GM23338 (cell line): Measurements from ENCODE around the gene TTL. TPM values are rescaled to one million over a fixed set of nuclear protein-coding genes. Genes with fewer than 3 reads are reported as not detected.

Experiments used
- ATAC-seq: fragments of 200-7000 bp; cut with Tn5 transposase; 3 replicates; pipeline ENCODE4 v1.9.1; 2020
- DNase-seq: peaks from one replicate; pipeline ENCODE4 v3.0.0-alpha.2; 2015; ENCODE audit warnings: low spot score
- H2AFZ ChIP-seq: fragments of 200-600 bp; sonication (generic); 2 replicates; pipeline ENCODE4 v1.8.0; 2016; ENCODE audit warnings: antibody characterized with exemption, mild to moderate bottlenecking, moderate library complexity
- H3F3A ChIP-seq: fragments of 200-600 bp; sonication (generic); replicated peaks from 2 replicates; pipeline ENCODE4 v1.8.0; 2017; ENCODE audit warnings: antibody characterized with exemption, mixed run types, low read depth
- H3K27ac ChIP-seq: fragments of 200-600 bp; sonication (generic); 2 replicates; pipeline ENCODE4 v1.6.1; 2016; ENCODE audit warnings: low read depth
- H3K27me3 ChIP-seq: fragments of 200-600 bp; sonication (generic); 2 replicates; pipeline ENCODE4 v1.8.0; 2016; ENCODE audit warnings: mild to moderate bottlenecking, mixed run types, moderate library complexity; ENCODE audit not compliant: insufficient read depth
- H3K36me3 ChIP-seq: fragments of 200-600 bp; sonication (generic); 2 replicates; pipeline ENCODE4 v1.8.0; 2016; ENCODE audit warnings: mild to moderate bottlenecking; ENCODE audit not compliant: insufficient read depth
- H3K4me1 ChIP-seq: fragments of 200-600 bp; sonication (generic); 2 replicates; pipeline ENCODE4 v1.8.0; 2016; ENCODE audit warnings: mild to moderate bottlenecking, moderate library complexity; ENCODE audit not compliant: insufficient read depth
- H3K4me2 ChIP-seq: fragments of 200-600 bp; sonication (generic); 2 replicates; pipeline ENCODE4 v1.7.1; 2017; ENCODE audit warnings: mixed run types
- H3K4me3 ChIP-seq: fragments of 200-600 bp; sonication (generic); 2 replicates; pipeline ENCODE4 v1.6.1; 2016; ENCODE audit warnings: mixed run types
- H3K79me2 ChIP-seq: fragments of 200-600 bp; sonication (generic); replicated peaks from 2 replicates; pipeline ENCODE4 v1.8.0; 2017; ENCODE audit warnings: mild to moderate bottlenecking; ENCODE audit not compliant: insufficient read depth
- H3K9me2 ChIP-seq: fragments of 200-600 bp; sonication (generic); 2 replicates; pipeline ENCODE4 v1.8.0; 2017; ENCODE audit not compliant: insufficient read depth
- H4K20me1 ChIP-seq: fragments of 200-600 bp; sonication (generic); replicated peaks from 2 replicates; pipeline ENCODE4 v1.8.0; 2017; ENCODE audit warnings: mild to moderate bottlenecking; ENCODE audit not compliant: insufficient read depth
- H3K27ac Mint-ChIP-seq: 2 replicates; pipeline ENCODE4 v1.8.0; 2020; ENCODE audit warnings: inconsistent platforms, mild to moderate bottlenecking, moderate library complexity, mixed read lengths
- H3K27me3 Mint-ChIP-seq: 3 replicates; pipeline ENCODE4 v1.8.0; 2022; ENCODE audit warnings: low read depth, mild to moderate bottlenecking, moderate library complexity, mixed read lengths, inconsistent platforms; ENCODE audit not compliant: insufficient read depth, poor library complexity
- H3K36me3 Mint-ChIP-seq: 3 replicates; pipeline ENCODE4 v1.8.0; 2021; ENCODE audit warnings: low read depth, mild to moderate bottlenecking, inconsistent platforms, moderate library complexity, mixed read lengths
- H3K4me1 Mint-ChIP-seq: 3 replicates; pipeline ENCODE4 v1.8.0; 2020; ENCODE audit warnings: mild to moderate bottlenecking, inconsistent platforms, mixed read lengths
- H3K4me3 Mint-ChIP-seq: 3 replicates; pipeline ENCODE4 v1.8.0; 2021; ENCODE audit warnings: moderate library complexity, mild to moderate bottlenecking, inconsistent platforms, mixed read lengths
- H3K9me3 Mint-ChIP-seq: 3 replicates; pipeline ENCODE4 v1.8.0; 2020; ENCODE audit warnings: moderate library complexity, mild to moderate bottlenecking, inconsistent platforms, mixed read lengths
- CREB1 ChIP-seq: fragments of 250-450 bp; sonication (Bioruptor Pico); IDR thresholded peaks from 2 replicates; pipeline ENCODE4 v1.5.0; 2020; ENCODE audit warnings: low read depth, mild to moderate bottlenecking, moderate library complexity
- EZH2 ChIP-seq: fragments of 200-600 bp; sonication (generic); IDR thresholded peaks from one replicate; pipeline ENCODE4 v1.8.0; 2017; ENCODE audit warnings: antibody characterized with exemption, mild to moderate bottlenecking, low read depth; ENCODE audit not compliant: unreplicated experiment
- EZH2phosphoT487 ChIP-seq: fragments of 200-600 bp; sonication (generic); IDR thresholded peaks from one replicate; pipeline ENCODE4 v1.8.1; 2018; ENCODE audit warnings: antibody characterized with exemption; ENCODE audit not compliant: unreplicated experiment
- JUNB ChIP-seq: IDR thresholded peaks from one replicate; pipeline ENCODE4 v1.6.1; 2016; ENCODE audit warnings: antibody characterized with exemption; ENCODE audit not compliant: unreplicated experiment
- NANOG ChIP-seq: IDR thresholded peaks from 2 replicates; pipeline ENCODE4 v1.6.1; 2016; ENCODE audit warnings: antibody characterized with exemption, borderline replicate concordance
- POLR2AphosphoS5 ChIP-seq: IDR thresholded peaks from 2 replicates; pipeline ENCODE4 v1.6.1; 2016; ENCODE audit warnings: antibody characterized with exemption, low read depth
- STAT1 ChIP-seq: IDR thresholded peaks from one replicate; pipeline ENCODE4 v1.6.1; 2016; ENCODE audit warnings: antibody characterized with exemption; ENCODE audit not compliant: unreplicated experiment
- ZNF114 ChIP-seq: fragments of 250-450 bp; sonication (Bioruptor Pico); IDR thresholded peaks from 2 replicates; pipeline ENCODE4 v1.5.0; 2020; ENCODE audit warnings: mild to moderate bottlenecking, moderate library complexity
- ZNF331 ChIP-seq: fragments of 250-450 bp; sonication (Bioruptor Pico); IDR thresholded peaks from 2 replicates; pipeline ENCODE4 v1.5.0; 2020; ENCODE audit warnings: low read depth, mild to moderate bottlenecking, moderate library complexity
- polyA plus RNA-seq: library from polyadenylated mRNA; unstranded; fragments of >200 nt; fragmentation: Nextera tagmentation; extraction: Ambion mirVana; gene quantifications from 2 replicates; pipeline ENCODE4 v1.2.1, GENCODE V29; 2016
- total RNA-seq: library from RNA; depleted of rRNA; stranded (reverse); fragments of >200 nt; shearing (Covaris generic); gene quantifications from 2 replicates; pipeline ENCODE4 v1.2.3, GENCODE V29; 2014
- TF ChIP-seq, protein P1 (sequence below): IDR thresholded peaks from 2 replicates; pipeline ENCODE4 v1.6.1; 2016; ENCODE audit warnings: antibody characterized with exemption
- TF ChIP-seq, protein P2 (sequence below): fragments of 250-450 bp; sonication (Bioruptor Pico); IDR thresholded peaks from 2 replicates; pipeline ENCODE4 v1.5.0; 2020; ENCODE audit warnings: mild to moderate bottlenecking, moderate library complexity
- TF ChIP-seq, protein P3 (sequence below): IDR thresholded peaks from one replicate; pipeline ENCODE4 v1.6.1; 2018; ENCODE audit warnings: antibody characterized with exemption; ENCODE audit not compliant: unreplicated experiment
- TF ChIP-seq, protein P4 (sequence below), 2 experiments: fragments of 200-600 bp in 1 of 2; sonication (generic) in 1 of 2; conservative IDR thresholded peaks; 2 replicates each; pipeline versions ENCODE4 v1.5.1 to v1.6.1; 2016 to 2017; ENCODE audit warnings: antibody characterized with exemption in 2 of 2, low read depth in 2 of 2, mild to moderate bottlenecking in 2 of 2, moderate library complexity in 1 of 2

The TTL gene
- total and polyA plus RNA-seq, 2 experiments from 2014 or later, result 10.1 to 34.6 TPM

DNA sequence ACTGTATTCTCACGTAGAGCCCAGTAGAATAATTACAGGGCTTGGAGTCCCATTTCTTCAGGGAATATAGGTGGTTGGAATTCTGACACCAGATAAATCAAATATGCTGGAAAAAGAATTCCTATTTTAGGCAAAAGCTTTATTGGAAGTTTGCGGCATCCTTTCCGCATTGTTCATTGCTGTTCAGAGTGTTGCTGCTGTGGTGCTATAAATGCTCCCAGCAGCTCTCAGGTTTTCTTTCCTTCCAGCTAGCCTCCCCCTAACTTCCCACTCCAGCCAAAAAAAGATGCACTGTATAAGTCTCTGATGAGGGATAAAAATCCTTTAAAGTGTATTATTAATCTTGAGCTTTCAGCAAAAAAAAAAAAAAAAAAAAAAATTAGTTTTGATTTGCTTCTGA, 34.8 kb downstream of the TTL start:
- no peak overlapping the region for H3K4me3 ChIP-seq
- DNase-seq (no peak), ATAC-seq (no peak)
- no peak overlapping the region for H3K27ac ChIP-seq
- no peak overlapping the region for H3K4me2 ChIP-seq
- peaks cover 4% of the 10 kb centered on the region; the same call in 1 of the 2 replicates for H3K79me2 ChIP-seq
- TF ChIP-seq JUNB (no peak), ZNF331 (CRISPR knock-in tag) (no peak), CREB1 (no peak), EZH2phosphoT487 (no peak), STAT1 (no peak), EZH2 (no peak), POLR2AphosphoS5 (no peak), ZNF114 (CRISPR knock-in tag) (no peak), NANOG (no peak)
- TF ChIP-seq, protein P1, sequence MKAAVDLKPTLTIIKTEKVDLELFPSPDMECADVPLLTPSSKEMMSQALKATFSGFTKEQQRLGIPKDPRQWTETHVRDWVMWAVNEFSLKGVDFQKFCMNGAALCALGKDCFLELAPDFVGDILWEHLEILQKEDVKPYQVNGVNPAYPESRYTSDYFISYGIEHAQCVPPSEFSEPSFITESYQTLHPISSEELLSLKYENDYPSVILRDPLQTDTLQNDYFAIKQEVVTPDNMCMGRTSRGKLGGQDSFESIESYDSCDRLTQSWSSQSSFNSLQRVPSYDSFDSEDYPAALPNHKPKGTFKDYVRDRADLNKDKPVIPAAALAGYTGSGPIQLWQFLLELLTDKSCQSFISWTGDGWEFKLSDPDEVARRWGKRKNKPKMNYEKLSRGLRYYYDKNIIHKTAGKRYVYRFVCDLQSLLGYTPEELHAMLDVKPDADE, result no peak
- TF ChIP-seq, protein P2, sequence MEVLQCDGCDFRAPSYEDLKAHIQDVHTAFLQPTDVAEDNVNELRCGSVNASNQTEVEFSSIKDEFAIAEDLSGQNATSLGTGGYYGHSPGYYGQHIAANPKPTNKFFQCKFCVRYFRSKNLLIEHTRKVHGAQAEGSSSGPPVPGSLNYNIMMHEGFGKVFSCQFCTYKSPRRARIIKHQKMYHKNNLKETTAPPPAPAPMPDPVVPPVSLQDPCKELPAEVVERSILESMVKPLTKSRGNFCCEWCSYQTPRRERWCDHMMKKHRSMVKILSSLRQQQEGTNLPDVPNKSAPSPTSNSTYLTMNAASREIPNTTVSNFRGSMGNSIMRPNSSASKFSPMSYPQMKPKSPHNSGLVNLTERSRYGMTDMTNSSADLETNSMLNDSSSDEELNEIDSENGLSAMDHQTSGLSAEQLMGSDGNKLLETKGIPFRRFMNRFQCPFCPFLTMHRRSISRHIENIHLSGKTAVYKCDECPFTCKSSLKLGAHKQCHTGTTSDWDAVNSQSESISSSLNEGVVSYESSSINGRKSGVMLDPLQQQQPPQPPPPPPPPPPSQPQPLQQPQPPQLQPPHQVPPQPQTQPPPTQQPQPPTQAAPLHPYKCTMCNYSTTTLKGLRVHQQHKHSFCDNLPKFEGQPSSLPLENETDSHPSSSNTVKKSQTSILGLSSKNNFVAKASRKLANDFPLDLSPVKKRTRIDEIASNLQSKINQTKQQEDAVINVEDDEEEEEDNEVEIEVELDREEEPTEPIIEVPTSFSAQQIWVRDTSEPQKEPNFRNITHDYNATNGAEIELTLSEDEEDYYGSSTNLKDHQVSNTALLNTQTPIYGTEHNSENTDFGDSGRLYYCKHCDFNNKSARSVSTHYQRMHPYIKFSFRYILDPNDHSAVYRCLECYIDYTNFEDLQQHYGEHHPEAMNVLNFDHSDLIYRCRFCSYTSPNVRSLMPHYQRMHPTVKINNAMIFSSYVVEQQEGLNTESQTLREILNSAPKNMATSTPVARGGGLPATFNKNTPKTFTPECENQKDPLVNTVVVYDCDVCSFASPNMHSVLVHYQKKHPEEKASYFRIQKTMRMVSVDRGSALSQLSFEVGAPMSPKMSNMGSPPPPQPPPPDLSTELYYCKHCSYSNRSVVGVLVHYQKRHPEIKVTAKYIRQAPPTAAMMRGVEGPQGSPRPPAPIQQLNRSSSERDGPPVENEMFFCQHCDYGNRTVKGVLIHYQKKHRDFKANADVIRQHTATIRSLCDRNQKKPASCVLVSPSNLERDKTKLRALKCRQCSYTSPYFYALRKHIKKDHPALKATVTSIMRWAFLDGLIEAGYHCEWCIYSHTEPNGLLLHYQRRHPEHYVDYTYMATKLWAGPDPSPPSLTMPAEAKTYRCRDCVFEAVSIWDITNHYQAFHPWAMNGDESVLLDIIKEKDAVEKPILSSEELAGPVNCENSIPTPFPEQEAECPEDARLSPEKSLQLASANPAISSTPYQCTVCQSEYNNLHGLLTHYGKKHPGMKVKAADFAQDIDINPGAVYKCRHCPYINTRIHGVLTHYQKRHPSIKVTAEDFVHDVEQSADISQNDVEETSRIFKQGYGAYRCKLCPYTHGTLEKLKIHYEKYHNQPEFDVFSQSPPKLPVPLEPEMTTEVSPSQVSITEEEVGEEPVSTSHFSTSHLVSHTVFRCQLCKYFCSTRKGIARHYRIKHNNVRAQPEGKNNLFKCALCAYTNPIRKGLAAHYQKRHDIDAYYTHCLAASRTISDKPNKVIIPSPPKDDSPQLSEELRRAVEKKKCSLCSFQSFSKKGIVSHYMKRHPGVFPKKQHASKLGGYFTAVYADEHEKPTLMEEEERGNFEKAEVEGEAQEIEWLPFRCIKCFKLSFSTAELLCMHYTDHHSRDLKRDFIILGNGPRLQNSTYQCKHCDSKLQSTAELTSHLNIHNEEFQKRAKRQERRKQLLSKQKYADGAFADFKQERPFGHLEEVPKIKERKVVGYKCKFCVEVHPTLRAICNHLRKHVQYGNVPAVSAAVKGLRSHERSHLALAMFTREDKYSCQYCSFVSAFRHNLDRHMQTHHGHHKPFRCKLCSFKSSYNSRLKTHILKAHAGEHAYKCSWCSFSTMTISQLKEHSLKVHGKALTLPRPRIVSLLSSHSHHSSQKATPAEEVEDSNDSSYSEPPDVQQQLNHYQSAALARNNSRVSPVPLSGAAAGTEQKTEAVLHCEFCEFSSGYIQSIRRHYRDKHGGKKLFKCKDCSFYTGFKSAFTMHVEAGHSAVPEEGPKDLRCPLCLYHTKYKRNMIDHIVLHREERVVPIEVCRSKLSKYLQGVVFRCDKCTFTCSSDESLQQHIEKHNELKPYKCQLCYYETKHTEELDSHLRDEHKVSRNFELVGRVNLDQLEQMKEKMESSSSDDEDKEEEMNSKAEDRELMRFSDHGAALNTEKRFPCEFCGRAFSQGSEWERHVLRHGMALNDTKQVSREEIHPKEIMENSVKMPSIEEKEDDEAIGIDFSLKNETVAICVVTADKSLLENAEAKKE, result no peak
- TF ChIP-seq, protein P3, sequence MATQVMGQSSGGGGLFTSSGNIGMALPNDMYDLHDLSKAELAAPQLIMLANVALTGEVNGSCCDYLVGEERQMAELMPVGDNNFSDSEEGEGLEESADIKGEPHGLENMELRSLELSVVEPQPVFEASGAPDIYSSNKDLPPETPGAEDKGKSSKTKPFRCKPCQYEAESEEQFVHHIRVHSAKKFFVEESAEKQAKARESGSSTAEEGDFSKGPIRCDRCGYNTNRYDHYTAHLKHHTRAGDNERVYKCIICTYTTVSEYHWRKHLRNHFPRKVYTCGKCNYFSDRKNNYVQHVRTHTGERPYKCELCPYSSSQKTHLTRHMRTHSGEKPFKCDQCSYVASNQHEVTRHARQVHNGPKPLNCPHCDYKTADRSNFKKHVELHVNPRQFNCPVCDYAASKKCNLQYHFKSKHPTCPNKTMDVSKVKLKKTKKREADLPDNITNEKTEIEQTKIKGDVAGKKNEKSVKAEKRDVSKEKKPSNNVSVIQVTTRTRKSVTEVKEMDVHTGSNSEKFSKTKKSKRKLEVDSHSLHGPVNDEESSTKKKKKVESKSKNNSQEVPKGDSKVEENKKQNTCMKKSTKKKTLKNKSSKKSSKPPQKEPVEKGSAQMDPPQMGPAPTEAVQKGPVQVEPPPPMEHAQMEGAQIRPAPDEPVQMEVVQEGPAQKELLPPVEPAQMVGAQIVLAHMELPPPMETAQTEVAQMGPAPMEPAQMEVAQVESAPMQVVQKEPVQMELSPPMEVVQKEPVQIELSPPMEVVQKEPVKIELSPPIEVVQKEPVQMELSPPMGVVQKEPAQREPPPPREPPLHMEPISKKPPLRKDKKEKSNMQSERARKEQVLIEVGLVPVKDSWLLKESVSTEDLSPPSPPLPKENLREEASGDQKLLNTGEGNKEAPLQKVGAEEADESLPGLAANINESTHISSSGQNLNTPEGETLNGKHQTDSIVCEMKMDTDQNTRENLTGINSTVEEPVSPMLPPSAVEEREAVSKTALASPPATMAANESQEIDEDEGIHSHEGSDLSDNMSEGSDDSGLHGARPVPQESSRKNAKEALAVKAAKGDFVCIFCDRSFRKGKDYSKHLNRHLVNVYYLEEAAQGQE, result no peak
- TF ChIP-seq, protein P4, sequence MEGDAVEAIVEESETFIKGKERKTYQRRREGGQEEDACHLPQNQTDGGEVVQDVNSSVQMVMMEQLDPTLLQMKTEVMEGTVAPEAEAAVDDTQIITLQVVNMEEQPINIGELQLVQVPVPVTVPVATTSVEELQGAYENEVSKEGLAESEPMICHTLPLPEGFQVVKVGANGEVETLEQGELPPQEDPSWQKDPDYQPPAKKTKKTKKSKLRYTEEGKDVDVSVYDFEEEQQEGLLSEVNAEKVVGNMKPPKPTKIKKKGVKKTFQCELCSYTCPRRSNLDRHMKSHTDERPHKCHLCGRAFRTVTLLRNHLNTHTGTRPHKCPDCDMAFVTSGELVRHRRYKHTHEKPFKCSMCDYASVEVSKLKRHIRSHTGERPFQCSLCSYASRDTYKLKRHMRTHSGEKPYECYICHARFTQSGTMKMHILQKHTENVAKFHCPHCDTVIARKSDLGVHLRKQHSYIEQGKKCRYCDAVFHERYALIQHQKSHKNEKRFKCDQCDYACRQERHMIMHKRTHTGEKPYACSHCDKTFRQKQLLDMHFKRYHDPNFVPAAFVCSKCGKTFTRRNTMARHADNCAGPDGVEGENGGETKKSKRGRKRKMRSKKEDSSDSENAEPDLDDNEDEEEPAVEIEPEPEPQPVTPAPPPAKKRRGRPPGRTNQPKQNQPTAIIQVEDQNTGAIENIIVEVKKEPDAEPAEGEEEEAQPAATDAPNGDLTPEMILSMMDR (conservative IDR thresholded peaks at IDR 0.05; ENCODE audit: low read depth in 2 of 2), result no peak
- H3K27me3 ChIP-seq, result no peaks in the 10 kb centered on the region
- peaks cover 4% of the 10 kb centered on the region for H3K27me3 Mint-ChIP-seq
- peaks cover 14% of the 10 kb centered on the region for H3K36me3 ChIP-seq
- no peak overlapping the region for H3K4me3 Mint-ChIP-seq
- peaks cover 8% of the 10 kb centered on the region; the same call in 1 of the 2 replicates for H4K20me1 ChIP-seq
- H3K36me3 Mint-ChIP-seq, result peaks cover 65% of the 10 kb centered on the region
- no peak overlapping the region for H2AFZ ChIP-seq
- H3K27ac Mint-ChIP-seq, result no peak overlapping the region
- peaks cover 8% of the 10 kb centered on the region; the same call in 2 of the 3 replicates for H3K9me3 Mint-ChIP-seq
- H3K9me2 ChIP-seq, result no peaks in the 10 kb centered on the region
- H3F3A ChIP-seq, result no peaks in the 10 kb centered on the region
- H3K4me1 Mint-ChIP-seq, result no peaks in the 10 kb centered on the region
- H3K4me1 ChIP-seq, result no peaks in the 10 kb centered on the region
